H1 (cell line): ENCODE data around the gene MAP4K5. TPM values are rescaled to one million over a fixed set of nuclear protein-coding genes. Genes with fewer than 3 reads are reported as not detected.

Experiments
- CTCF ChIA-PET: fragments of 300-600 bp; sonication (Branson Sonifier 250); formaldehyde crosslinking; loops from one replicate; lab custom pipeline; 2021; ENCODE audit not compliant: partially characterized antibody; lab: Charles Lee
- POLR2A ChIA-PET: fragments of 300-600 bp; sonication (Branson Sonifier 250); formaldehyde crosslinking; loops from one replicate; lab custom pipeline; 2021; ENCODE audit warnings: inconsistent platforms; ENCODE audit not compliant: partially characterized antibody; lab: Charles Lee
- DNase-seq, 2 experiments: peaks; one replicate each; pipeline versions ENCODE4 v3.0.0 to v3.0.0-alpha.2; 2010 to 2022; ENCODE audit warnings: low spot score in 2 of 2, low read depth in 1 of 2, mixed read lengths in 1 of 2
- FAIRE-seq: peaks from 2 replicates; lab custom pipeline; 2011; peaks lifted over from hg19 to GRCh38; lab: Jason Lieb, UNC
- H2AFZ ChIP-seq: 2 replicates; pipeline ENCODE4 v1.8.1; 2012; ENCODE audit warnings: low read length, inconsistent platforms
- H2AK5ac ChIP-seq: 2 replicates; pipeline ENCODE4 v1.6.1; 2013; ENCODE audit warnings: low read depth, low read length
- H2BK120ac ChIP-seq: replicated peaks from 2 replicates; pipeline ENCODE3; 2013; ENCODE audit warnings: low read depth, low read length, inconsistent platforms
- H2BK12ac ChIP-seq: 2 replicates; pipeline ENCODE4 v1.6.1; 2013; ENCODE audit warnings: low read depth, low read length
- H2BK15ac ChIP-seq: 2 replicates; pipeline ENCODE4 v1.6.1; 2013; ENCODE audit warnings: low read length
- H2BK20ac ChIP-seq: 2 replicates; pipeline ENCODE4 v1.6.1; 2013; ENCODE audit warnings: low read length
- H2BK5ac ChIP-seq: 2 replicates; pipeline ENCODE4 v1.6.1; 2013; ENCODE audit warnings: low read depth, low read length
- H3K14ac ChIP-seq: 2 replicates; pipeline ENCODE4 v1.6.1; 2013; ENCODE audit warnings: inconsistent platforms; ENCODE audit not compliant: insufficient read length
- H3K18ac ChIP-seq: 2 replicates; pipeline ENCODE4 v1.6.1; 2013; ENCODE audit warnings: low read length; ENCODE audit errors: extremely low read depth
- H3K23ac ChIP-seq: 2 replicates; pipeline ENCODE4 v1.6.1; 2013; ENCODE audit warnings: inconsistent platforms; ENCODE audit not compliant: insufficient read length
- H3K23me2 ChIP-seq: 2 replicates; pipeline ENCODE4 v1.6.1; 2013; ENCODE audit warnings: low read depth, low read length
- H3K27ac ChIP-seq: 2 replicates; pipeline ENCODE4 v1.6.1; 2011; ENCODE audit warnings: low read depth, low read length, inconsistent platforms
- H3K27me3 ChIP-seq, 4 experiments: replicated peaks in 1 of 4; 1 replicate in 1 of 4; 2 replicates in 3 of 4; pipeline versions ENCODE4 v1.6.1 to v1.8.1; 2011 to 2013; ENCODE audit warnings: low read length in 3 of 4, mild to moderate bottlenecking in 3 of 4, inconsistent platforms in 2 of 4, mixed read lengths in 2 of 4, moderate library complexity in 1 of 4; ENCODE audit not compliant: control insufficient read depth in 3 of 4, insufficient read depth in 3 of 4; ENCODE audit errors: extremely low read depth in 1 of 4
- H3K36me3 ChIP-seq, 4 experiments: 2 replicates each; pipeline versions ENCODE4 v1.6.1 to v1.8.1; 2011 to 2013; ENCODE audit warnings: mild to moderate bottlenecking in 4 of 4, low read length in 3 of 4, moderate library complexity in 2 of 4, control low read depth in 1 of 4, inconsistent platforms in 1 of 4; ENCODE audit not compliant: insufficient read depth in 4 of 4, control insufficient read depth in 2 of 4
- H3K4ac ChIP-seq: replicated peaks from 2 replicates; pipeline ENCODE3; 2013; ENCODE audit warnings: low read length, low read depth, mixed read lengths, inconsistent platforms; ENCODE audit not compliant: insufficient read length
- H3K4me1 ChIP-seq, 4 experiments: replicated peaks in 1 of 4; 1 replicate in 1 of 4; 2 replicates in 3 of 4; pipeline versions ENCODE4 v1.6.1 to v1.8.1; 2011 to 2013; ENCODE audit warnings: low read length in 3 of 4, inconsistent platforms in 2 of 4, mixed read lengths in 1 of 4; ENCODE audit not compliant: insufficient read depth in 4 of 4, control insufficient read depth in 3 of 4
- H3K4me2 ChIP-seq, 2 experiments: 2 replicates each; pipeline versions ENCODE4 v1.6.1 to v1.8.1; 2011 to 2013; ENCODE audit warnings: low read depth in 2 of 2, low read length in 2 of 2, control low read depth in 1 of 2, inconsistent platforms in 1 of 2, mild to moderate bottlenecking in 1 of 2; ENCODE audit not compliant: insufficient read depth in 1 of 2
- H3K4me3 ChIP-seq, 4 experiments: fragments of 200-600, 300-600 bp in 1 of 4; sonication (generic), shearing (Covaris generic), sonication (Bioruptor Twin) in 1 of 4; 2 replicates each; pipeline versions ENCODE4 v1.5.1 to v1.8.1; 2011 to 2016; ENCODE audit warnings: low read length in 4 of 4, low read depth in 3 of 4, control low read depth in 2 of 4, inconsistent platforms in 2 of 4, mild to moderate bottlenecking in 2 of 4, mixed read lengths in 1 of 4, moderate library complexity in 1 of 4; ENCODE audit not compliant: insufficient read depth in 2 of 4; ENCODE audit errors: extremely low read depth in 1 of 4
- H3K56ac ChIP-seq: replicated peaks from 2 replicates; pipeline ENCODE3; 2013; ENCODE audit warnings: low read depth, mild to moderate bottlenecking, mixed read lengths, low read length, inconsistent platforms; ENCODE audit not compliant: insufficient read length
- H3K79me1 ChIP-seq: 2 replicates; pipeline ENCODE4 v1.6.1; 2013; ENCODE audit warnings: low read depth, low read length, control low read depth
- H3K79me2 ChIP-seq, 2 experiments: 2 replicates each; pipeline versions ENCODE4 v1.6.1 to v1.8.1; 2012 to 2013; ENCODE audit warnings: low read length in 2 of 2, mild to moderate bottlenecking in 2 of 2, inconsistent platforms in 1 of 2; ENCODE audit not compliant: insufficient read depth in 2 of 2, control insufficient read depth in 1 of 2
- H3K9ac ChIP-seq, 4 experiments: replicated peaks in 1 of 4; 1 replicate in 1 of 4; 2 replicates in 3 of 4; pipeline versions ENCODE4 v1.6.1 to v1.8.1; 2011 to 2013; ENCODE audit warnings: low read depth in 3 of 4, low read length in 3 of 4, control low read depth in 2 of 4, mild to moderate bottlenecking in 2 of 4, moderate library complexity in 2 of 4, inconsistent platforms in 1 of 4; ENCODE audit errors: extremely low read depth in 1 of 4
- H3K9me3 ChIP-seq, 2 experiments: 2 replicates each; pipeline versions ENCODE4 v1.6.1 to v1.8.1; 2012 to 2013; ENCODE audit warnings: mild to moderate bottlenecking in 2 of 2, moderate library complexity in 2 of 2, control low read depth in 1 of 2, inconsistent platforms in 1 of 2, low read depth in 1 of 2, low read length in 1 of 2, mixed read lengths in 1 of 2; ENCODE audit not compliant: insufficient read depth in 2 of 2
- H4K20me1 ChIP-seq, 2 experiments: replicated peaks in 1 of 2; 2 replicates each; pipeline versions ENCODE3 to v1.8.1; 2011 to 2013; ENCODE audit warnings: inconsistent platforms in 2 of 2, low read length in 2 of 2, mild to moderate bottlenecking in 1 of 2; ENCODE audit not compliant: insufficient read depth in 2 of 2, control insufficient read depth in 1 of 2
- H4K5ac ChIP-seq: 2 replicates; pipeline ENCODE4 v1.6.1; 2013; ENCODE audit warnings: low read length, low read depth, mixed read lengths, inconsistent platforms; ENCODE audit not compliant: insufficient read length
- H4K8ac ChIP-seq: 2 replicates; pipeline ENCODE4 v1.8.0; 2013; ENCODE audit warnings: mild to moderate bottlenecking, moderate library complexity, low read length, inconsistent platforms; ENCODE audit not compliant: insufficient read depth; ENCODE audit errors: extremely low read depth
- H4K91ac ChIP-seq: replicated peaks from 2 replicates; pipeline ENCODE3; 2013; ENCODE audit warnings: low read length, mixed read lengths, inconsistent platforms; ENCODE audit not compliant: insufficient read length
- RNF2 ChIP-seq: fragments of 200-900, 300-1000 bp; sonication (generic); IDR thresholded peaks from 2 replicates; pipeline ENCODE4 v1.7.1; 2016; ENCODE audit warnings: borderline replicate concordance, low read depth, mild to moderate bottlenecking, antibody characterized with exemption, low read length; ENCODE audit not compliant: poor library complexity, severe bottlenecking; ENCODE audit errors: missing control alignments
- WGBS, 2 experiments: shearing (Covaris generic) in 1 of 2; methylation state at CpG; one replicate each; pipeline versions ENCODE4 v1.1.6 to v1.1.7; 2013 to 2015; ENCODE audit warnings: low lambda C conversion rate in 2 of 2, mixed read lengths in 2 of 2, inconsistent platforms in 1 of 2, low coverage in 1 of 2, missing lambda C conversion rate in 1 of 2; ENCODE audit not compliant: insufficient replicate concordance in 2 of 2, insufficient coverage in 1 of 2, insufficient read length in 1 of 2; ENCODE audit errors: extremely low coverage in 1 of 2, missing lambda C conversion rate in 1 of 2; 5-methylcytosine and 5-hydroxymethylcytosine counted together
- polyA plus RNA-seq, 7 experiments: library from polyadenylated mRNA; depleted of rRNA in 3 of 7; stranded (reverse) in 5 of 7; unstranded in 2 of 7; fragments of >200 nt in 5 of 7; fragments of 200-250 nt in 2 of 7; gene quantifications; 1 replicate in 5 of 7; 2 replicates in 1 of 7; 4 replicates in 1 of 7; pipeline versions ENCODE4 v1.2.1 to v1.2.3, GENCODE V29; 2011 to 2013; ENCODE audit warnings: missing spikeins in 2 of 7, mixed read lengths in 2 of 7
- total RNA-seq: library from RNA; stranded (reverse); fragmentation: NEBNext Ultra II Directional; extraction: Animal tissue kit (Norgen Biotek cat#: 25700); gene quantifications from 2 replicates; pipeline ENCODE4 v1.2.1, GENCODE V29; 2021

MAP4K5 gene
- total and polyA plus RNA-seq, 2 of the 8 experiments (the other 6 are each of a cell fraction or from before 2014, with no cell fraction given), result 7.6 to 34.5 TPM

DNA sequence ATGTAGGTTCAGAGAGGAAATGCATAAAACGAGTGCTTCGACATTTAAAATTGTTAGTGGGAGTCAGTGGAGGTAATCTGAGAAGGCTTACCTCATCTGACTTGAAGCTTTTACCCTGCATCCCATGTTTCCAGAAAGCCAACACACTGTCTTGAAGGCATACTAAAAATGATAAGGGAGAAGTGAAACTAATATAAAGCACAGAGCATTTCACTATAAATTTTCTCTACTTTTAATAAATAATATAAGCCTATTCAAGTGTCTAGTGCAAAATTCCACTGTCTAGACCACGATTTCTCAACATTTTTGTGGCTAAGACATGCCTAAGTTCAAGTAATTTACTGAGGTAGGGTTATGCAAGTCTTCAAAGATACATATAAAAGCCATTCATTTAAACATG, 106.6 kb downstream of the MAP4K5 start:
- no peak overlapping the region for H3K14ac ChIP-seq
- no peak overlapping the region for H3K23ac ChIP-seq
- no peak for DNase-seq
- H2AK5ac ChIP-seq, result no peak overlapping the region
- no peak overlapping the region for H2BK15ac ChIP-seq
- no peak overlapping the region for H3K4me3 ChIP-seq
- peaks cover 2 to 25% (median 6%) of the 10 kb centered on the region in 4 experiments; a peak in 5 of 8 replicates for H3K36me3 ChIP-seq
- H4K5ac ChIP-seq, result no peak overlapping the region
- H4K91ac ChIP-seq, result no peak overlapping the region
- no peak overlapping the region for H2BK120ac ChIP-seq
- no peak overlapping the region for H2BK12ac ChIP-seq
- no peak overlapping the region for H3K4me2 ChIP-seq
- H3K18ac ChIP-seq, result no peak overlapping the region
- H3K56ac ChIP-seq, result no peak overlapping the region
- H3K4ac ChIP-seq, result no peak overlapping the region
- no peak overlapping the region for H2BK20ac ChIP-seq
- H4K8ac ChIP-seq, result no peak overlapping the region
- H2AFZ ChIP-seq, result no peak overlapping the region
- TF ChIP-seq RNF2, result no peak
- TF ChIP-seq, all 59 proteins: peak for 0
- 91% methylated on average over 3 of the region's 3 CpGs; no CpG with 5 or more reads in 1 of the 2 experiments for WGBS, 2 experiments
- Histone ChIP-seq H3K23me2 (no peaks in the 10 kb centered on the region), H4K20me1 (no peaks in the 10 kb centered on the region), H3K9me3 (no peaks in the 10 kb centered on the region), H3K27ac (no peak overlapping the region), H3K27me3 (no peaks in the 10 kb centered on the region), H3K4me1 (no peaks in the 10 kb centered on the region), H3K79me2 (no peaks in the 10 kb centered on the region), H2BK5ac (no peak overlapping the region), H3K9ac (no peak overlapping the region), H3K79me1 (no peaks in the 10 kb centered on the region)
- ChIA-PET POLR2A (no interaction called here), CTCF (interaction anchor here (1.5 kb wide), 1 partner anchor 83 kb away, joined by 3 read pairs; no protein-coding TSS in a partner anchor)
- no peak for FAIRE-seq
